Fibroblast of lung (primary cell): ENCODE data around the gene TGIF1.

ENCODE experiments used
- CTCF ChIP-seq, 2 donors: IDR thresholded peaks in 1 of 2; conservative IDR thresholded peaks in 1 of 2; 1 replicate in 1 of 2; 2 replicates in 1 of 2; pipeline ENCODE4 v1.5.1; 2011 to 2012; ENCODE audit warnings: low read length in 2 of 2, control low read depth in 1 of 2, inconsistent platforms in 1 of 2, low read depth in 1 of 2, mild to moderate bottlenecking in 1 of 2
- EZH2 ChIP-seq: IDR thresholded peaks from 2 replicates; pipeline ENCODE4 v1.5.1; 2012; ENCODE audit warnings: low read length, control low read depth, mild to moderate bottlenecking; ENCODE audit errors: missing control alignments

GRCh38 chr18:3485153-3486149 lies 35.5 kb downstream of the TGIF1 start:
- TF ChIP-seq CTCF (conservative IDR thresholded peaks at IDR 0.05 in 1 of 2, IDR thresholded peaks at IDR 0.05 in 1 of 2; ENCODE audit: low read depth in 1 of 2, low read length in 2 of 2), result no peak
- no peak for TF ChIP-seq EZH2
